ENCODE measurements around the gene TGFA. TPM values are rescaled to one million over a fixed set of nuclear protein-coding genes. Genes with fewer than 3 reads are reported as not detected.

Gene TGFA
- total and polyA plus RNA-seq, 2 experiments from 2014 or later, result 1.4 to 6.5 TPM

DNA sequence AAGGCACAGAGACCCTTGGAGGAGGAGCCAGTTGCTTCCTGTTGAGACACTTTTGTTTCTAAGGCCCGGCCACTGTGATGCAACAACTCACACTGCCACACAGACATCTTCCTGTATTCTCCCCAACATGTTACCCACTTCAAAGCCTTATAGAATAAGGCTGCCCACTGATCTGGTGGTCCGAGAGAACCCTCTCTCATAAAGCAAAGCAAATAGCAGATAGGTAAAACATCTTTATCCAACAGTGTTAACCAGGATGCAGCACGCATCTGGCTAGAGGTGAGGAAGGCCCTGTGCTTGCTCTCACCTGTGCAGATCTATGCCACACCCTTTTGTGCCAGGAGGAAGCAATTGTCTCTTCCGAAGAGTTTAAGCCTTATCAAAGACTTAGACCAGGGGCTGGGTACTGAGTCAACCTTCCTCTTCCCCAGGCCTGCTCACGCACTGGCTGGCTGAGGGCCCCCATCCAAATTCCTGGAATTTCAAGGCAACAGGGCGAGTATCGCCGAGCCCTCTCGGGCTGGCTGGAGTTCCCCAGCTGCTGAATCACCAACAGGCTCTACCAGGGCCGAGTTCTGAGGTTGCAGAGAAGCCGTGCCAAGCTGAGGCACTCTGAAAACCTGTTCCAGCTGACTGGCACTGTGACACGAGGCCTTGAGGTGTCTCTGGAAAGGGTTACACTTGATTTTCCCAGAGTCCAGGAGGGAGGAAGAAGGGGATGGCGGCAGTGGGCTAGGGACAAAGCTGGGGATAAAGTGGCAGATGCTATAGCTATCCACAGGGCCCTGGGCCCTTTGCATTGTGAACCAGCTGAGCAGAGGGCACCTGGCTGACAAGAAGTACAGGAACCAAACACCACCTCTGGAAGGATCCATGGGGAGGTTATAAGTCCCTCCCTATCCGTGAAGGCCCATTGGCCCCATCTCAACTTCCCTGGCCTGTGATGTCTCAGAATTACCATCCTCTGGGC, 29.3 kb downstream of the TGFA start:
- Histone ChIP-seq H3K27ac (ENCODE audit: low read depth) (no peak overlapping the region), H3K4me3 (no peak overlapping the region), H3K79me2 (replicated peaks; ENCODE audit: insufficient read depth) (no peaks in the 10 kb centered on the region), H4K20me1 (replicated peaks; ENCODE audit: insufficient read depth) (no peaks in the 10 kb centered on the region), H3F3A (replicated peaks; ENCODE audit: low read depth) (no peaks in the 10 kb centered on the region), H3K27me3 (ENCODE audit: insufficient read depth) (no peaks in the 10 kb centered on the region), H3K36me3 (ENCODE audit: insufficient read depth) (no peaks in the 10 kb centered on the region), H3K4me2 (peak overlapping the region; percentile 22), H3K4me1 (ENCODE audit: insufficient read depth) (peaks cover 9% of the 10 kb centered on the region), H2AFZ (peak overlapping the region; percentile 15; the same call in 1 of the 2 replicates), H3K9me2 (ENCODE audit: insufficient read depth) (peaks cover 8% of the 10 kb centered on the region; the same call in 1 of the 2 replicates)
- H3K27me3 Mint-ChIP-seq (ENCODE audit: insufficient read depth, low read depth, poor library complexity), result peaks cover 9% of the 10 kb centered on the region
- H3K9me3 Mint-ChIP-seq, result no peaks in the 10 kb centered on the region
- H3K36me3 Mint-ChIP-seq (ENCODE audit: low read depth), result no peaks in the 10 kb centered on the region
- TF ChIP-seq, protein P1, sequence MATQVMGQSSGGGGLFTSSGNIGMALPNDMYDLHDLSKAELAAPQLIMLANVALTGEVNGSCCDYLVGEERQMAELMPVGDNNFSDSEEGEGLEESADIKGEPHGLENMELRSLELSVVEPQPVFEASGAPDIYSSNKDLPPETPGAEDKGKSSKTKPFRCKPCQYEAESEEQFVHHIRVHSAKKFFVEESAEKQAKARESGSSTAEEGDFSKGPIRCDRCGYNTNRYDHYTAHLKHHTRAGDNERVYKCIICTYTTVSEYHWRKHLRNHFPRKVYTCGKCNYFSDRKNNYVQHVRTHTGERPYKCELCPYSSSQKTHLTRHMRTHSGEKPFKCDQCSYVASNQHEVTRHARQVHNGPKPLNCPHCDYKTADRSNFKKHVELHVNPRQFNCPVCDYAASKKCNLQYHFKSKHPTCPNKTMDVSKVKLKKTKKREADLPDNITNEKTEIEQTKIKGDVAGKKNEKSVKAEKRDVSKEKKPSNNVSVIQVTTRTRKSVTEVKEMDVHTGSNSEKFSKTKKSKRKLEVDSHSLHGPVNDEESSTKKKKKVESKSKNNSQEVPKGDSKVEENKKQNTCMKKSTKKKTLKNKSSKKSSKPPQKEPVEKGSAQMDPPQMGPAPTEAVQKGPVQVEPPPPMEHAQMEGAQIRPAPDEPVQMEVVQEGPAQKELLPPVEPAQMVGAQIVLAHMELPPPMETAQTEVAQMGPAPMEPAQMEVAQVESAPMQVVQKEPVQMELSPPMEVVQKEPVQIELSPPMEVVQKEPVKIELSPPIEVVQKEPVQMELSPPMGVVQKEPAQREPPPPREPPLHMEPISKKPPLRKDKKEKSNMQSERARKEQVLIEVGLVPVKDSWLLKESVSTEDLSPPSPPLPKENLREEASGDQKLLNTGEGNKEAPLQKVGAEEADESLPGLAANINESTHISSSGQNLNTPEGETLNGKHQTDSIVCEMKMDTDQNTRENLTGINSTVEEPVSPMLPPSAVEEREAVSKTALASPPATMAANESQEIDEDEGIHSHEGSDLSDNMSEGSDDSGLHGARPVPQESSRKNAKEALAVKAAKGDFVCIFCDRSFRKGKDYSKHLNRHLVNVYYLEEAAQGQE (IDR thresholded peaks at IDR 0.05; ENCODE audit: unreplicated experiment), result no peak
- ATAC-seq (peak; percentile 92), DNase-seq (ENCODE audit: low spot score) (peak; percentile 64)
- H3K27ac Mint-ChIP-seq, result peak overlapping the region; percentile 61; the same call in 1 of the 2 replicates
- H3K4me1 Mint-ChIP-seq, result peaks cover 24% of the 10 kb centered on the region
- H3K4me3 Mint-ChIP-seq, result no peak overlapping the region

DNA sequence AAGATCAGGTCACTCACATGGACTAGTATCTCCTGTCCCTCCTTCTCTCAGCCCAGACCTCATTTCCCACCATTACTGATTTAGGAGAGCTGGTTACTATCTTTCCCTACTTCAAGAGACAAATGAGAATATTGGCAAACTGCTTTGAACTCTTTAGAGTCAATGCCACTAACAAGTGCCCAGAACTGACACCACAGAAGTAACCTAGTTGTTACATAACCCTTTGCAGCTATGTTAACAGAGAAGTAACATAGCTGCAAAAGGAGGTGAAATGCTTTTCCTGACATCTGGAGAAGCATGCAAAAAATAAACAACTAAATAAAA, 30.0 kb downstream of the TGFA start:
- Histone ChIP-seq H3K4me1 (ENCODE audit: insufficient read depth) (peaks cover 9% of the 10 kb centered on the region), H2AFZ (0 out of 2 replicates have a peak overlapping the region, but pooled peaks have one; percentile 9), H3K4me3 (no peak overlapping the region), H4K20me1 (replicated peaks; ENCODE audit: insufficient read depth) (no peaks in the 10 kb centered on the region; the same call in 1 of the 2 replicates), H3K4me2 (peak overlapping the region; percentile 22), H3K79me2 (replicated peaks; ENCODE audit: insufficient read depth) (no peaks in the 10 kb centered on the region), H3K36me3 (ENCODE audit: insufficient read depth) (no peaks in the 10 kb centered on the region), H3K27me3 (ENCODE audit: insufficient read depth) (no peaks in the 10 kb centered on the region), H3K9me2 (ENCODE audit: insufficient read depth) (peaks cover 8% of the 10 kb centered on the region; the same call in 1 of the 2 replicates), H3F3A (replicated peaks; ENCODE audit: low read depth) (no peaks in the 10 kb centered on the region), H3K27ac (ENCODE audit: low read depth) (no peak overlapping the region)
- Mint-ChIP-seq H3K4me3 (no peak overlapping the region), H3K27me3 (ENCODE audit: insufficient read depth, low read depth, poor library complexity) (peaks cover 9% of the 10 kb centered on the region), H3K4me1 (peaks cover 24% of the 10 kb centered on the region), H3K36me3 (ENCODE audit: low read depth) (no peaks in the 10 kb centered on the region), H3K9me3 (no peaks in the 10 kb centered on the region), H3K27ac (no peak overlapping the region)
- DNase-seq (ENCODE audit: low spot score) (no peak), ATAC-seq (no peak)
- TF ChIP-seq, protein P2, sequence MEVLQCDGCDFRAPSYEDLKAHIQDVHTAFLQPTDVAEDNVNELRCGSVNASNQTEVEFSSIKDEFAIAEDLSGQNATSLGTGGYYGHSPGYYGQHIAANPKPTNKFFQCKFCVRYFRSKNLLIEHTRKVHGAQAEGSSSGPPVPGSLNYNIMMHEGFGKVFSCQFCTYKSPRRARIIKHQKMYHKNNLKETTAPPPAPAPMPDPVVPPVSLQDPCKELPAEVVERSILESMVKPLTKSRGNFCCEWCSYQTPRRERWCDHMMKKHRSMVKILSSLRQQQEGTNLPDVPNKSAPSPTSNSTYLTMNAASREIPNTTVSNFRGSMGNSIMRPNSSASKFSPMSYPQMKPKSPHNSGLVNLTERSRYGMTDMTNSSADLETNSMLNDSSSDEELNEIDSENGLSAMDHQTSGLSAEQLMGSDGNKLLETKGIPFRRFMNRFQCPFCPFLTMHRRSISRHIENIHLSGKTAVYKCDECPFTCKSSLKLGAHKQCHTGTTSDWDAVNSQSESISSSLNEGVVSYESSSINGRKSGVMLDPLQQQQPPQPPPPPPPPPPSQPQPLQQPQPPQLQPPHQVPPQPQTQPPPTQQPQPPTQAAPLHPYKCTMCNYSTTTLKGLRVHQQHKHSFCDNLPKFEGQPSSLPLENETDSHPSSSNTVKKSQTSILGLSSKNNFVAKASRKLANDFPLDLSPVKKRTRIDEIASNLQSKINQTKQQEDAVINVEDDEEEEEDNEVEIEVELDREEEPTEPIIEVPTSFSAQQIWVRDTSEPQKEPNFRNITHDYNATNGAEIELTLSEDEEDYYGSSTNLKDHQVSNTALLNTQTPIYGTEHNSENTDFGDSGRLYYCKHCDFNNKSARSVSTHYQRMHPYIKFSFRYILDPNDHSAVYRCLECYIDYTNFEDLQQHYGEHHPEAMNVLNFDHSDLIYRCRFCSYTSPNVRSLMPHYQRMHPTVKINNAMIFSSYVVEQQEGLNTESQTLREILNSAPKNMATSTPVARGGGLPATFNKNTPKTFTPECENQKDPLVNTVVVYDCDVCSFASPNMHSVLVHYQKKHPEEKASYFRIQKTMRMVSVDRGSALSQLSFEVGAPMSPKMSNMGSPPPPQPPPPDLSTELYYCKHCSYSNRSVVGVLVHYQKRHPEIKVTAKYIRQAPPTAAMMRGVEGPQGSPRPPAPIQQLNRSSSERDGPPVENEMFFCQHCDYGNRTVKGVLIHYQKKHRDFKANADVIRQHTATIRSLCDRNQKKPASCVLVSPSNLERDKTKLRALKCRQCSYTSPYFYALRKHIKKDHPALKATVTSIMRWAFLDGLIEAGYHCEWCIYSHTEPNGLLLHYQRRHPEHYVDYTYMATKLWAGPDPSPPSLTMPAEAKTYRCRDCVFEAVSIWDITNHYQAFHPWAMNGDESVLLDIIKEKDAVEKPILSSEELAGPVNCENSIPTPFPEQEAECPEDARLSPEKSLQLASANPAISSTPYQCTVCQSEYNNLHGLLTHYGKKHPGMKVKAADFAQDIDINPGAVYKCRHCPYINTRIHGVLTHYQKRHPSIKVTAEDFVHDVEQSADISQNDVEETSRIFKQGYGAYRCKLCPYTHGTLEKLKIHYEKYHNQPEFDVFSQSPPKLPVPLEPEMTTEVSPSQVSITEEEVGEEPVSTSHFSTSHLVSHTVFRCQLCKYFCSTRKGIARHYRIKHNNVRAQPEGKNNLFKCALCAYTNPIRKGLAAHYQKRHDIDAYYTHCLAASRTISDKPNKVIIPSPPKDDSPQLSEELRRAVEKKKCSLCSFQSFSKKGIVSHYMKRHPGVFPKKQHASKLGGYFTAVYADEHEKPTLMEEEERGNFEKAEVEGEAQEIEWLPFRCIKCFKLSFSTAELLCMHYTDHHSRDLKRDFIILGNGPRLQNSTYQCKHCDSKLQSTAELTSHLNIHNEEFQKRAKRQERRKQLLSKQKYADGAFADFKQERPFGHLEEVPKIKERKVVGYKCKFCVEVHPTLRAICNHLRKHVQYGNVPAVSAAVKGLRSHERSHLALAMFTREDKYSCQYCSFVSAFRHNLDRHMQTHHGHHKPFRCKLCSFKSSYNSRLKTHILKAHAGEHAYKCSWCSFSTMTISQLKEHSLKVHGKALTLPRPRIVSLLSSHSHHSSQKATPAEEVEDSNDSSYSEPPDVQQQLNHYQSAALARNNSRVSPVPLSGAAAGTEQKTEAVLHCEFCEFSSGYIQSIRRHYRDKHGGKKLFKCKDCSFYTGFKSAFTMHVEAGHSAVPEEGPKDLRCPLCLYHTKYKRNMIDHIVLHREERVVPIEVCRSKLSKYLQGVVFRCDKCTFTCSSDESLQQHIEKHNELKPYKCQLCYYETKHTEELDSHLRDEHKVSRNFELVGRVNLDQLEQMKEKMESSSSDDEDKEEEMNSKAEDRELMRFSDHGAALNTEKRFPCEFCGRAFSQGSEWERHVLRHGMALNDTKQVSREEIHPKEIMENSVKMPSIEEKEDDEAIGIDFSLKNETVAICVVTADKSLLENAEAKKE (CRISPR knock-in tag; IDR thresholded peaks at IDR 0.05), result no peak
- no peak for TF ChIP-seq STAT1 (IDR thresholded peaks at IDR 0.05; ENCODE audit: unreplicated experiment)
- TF ChIP-seq, protein P1 (IDR thresholded peaks at IDR 0.05; ENCODE audit: unreplicated experiment), result no peak
- no peak for TF ChIP-seq JUNB (IDR thresholded peaks at IDR 0.05; ENCODE audit: unreplicated experiment)
- no peak for TF ChIP-seq CREB1 (CRISPR knock-in tag; IDR thresholded peaks at IDR 0.05; ENCODE audit: low read depth)
- no peak for TF ChIP-seq EZH2phosphoT487 (IDR thresholded peaks at IDR 0.05; ENCODE audit: unreplicated experiment)
